MCF 10A (cell line): ENCODE measurements around the gene RNF31. TPM values are rescaled to one million over a fixed set of nuclear protein-coding genes. Genes with fewer than 3 reads are reported as not detected.
A peak's percentile ranks its signal among the peaks of the same experiment; 100 is the strongest.

Experiments used
- BruUV-seq: library from RNA; stranded (reverse); fragments of 400-500 nt; replicated peaks from 2 replicates; lab custom pipeline; 2021; lab: Mats Ljungman, UMichigan
- CTCF ChIA-PET: fragments of 300-600 bp; sonication (Branson Sonifier 250); formaldehyde crosslinking; extraction: SDS; loops from one replicate; lab custom pipeline; 2021; ENCODE audit warnings: antibody characterized with exemption, inconsistent platforms; lab: Yijun Ruan, JAX
- POLR2A ChIA-PET: fragments of 300-600, 350-650 bp; sonication (Branson Sonifier 250); formaldehyde crosslinking; extraction: SDS; loops from one replicate; lab custom pipeline; 2020; ENCODE audit warnings: antibody characterized with exemption, inconsistent platforms; lab: Yijun Ruan, JAX
- DNase-seq: peaks from one replicate; pipeline ENCODE4 v3.0.0-alpha.2; 2018; ENCODE audit not compliant: unreplicated experiment
- H3K27ac Mint-ChIP-seq: one replicate; pipeline ENCODE4 v1.8.0; 2022; ENCODE audit warnings: mild to moderate bottlenecking, low read depth, mixed read lengths; ENCODE audit not compliant: unreplicated experiment
- H3K27me3 Mint-ChIP-seq: one replicate; pipeline ENCODE4 v1.8.0; 2022; ENCODE audit warnings: mixed read lengths; ENCODE audit not compliant: insufficient read depth, unreplicated experiment
- H3K36me3 Mint-ChIP-seq: one replicate; pipeline ENCODE4 v1.8.0; 2022; ENCODE audit warnings: mild to moderate bottlenecking, moderate library complexity, mixed read lengths; ENCODE audit not compliant: insufficient read depth, unreplicated experiment
- H3K4me1 Mint-ChIP-seq: one replicate; pipeline ENCODE4 v1.8.0; 2022; ENCODE audit warnings: mixed read lengths; ENCODE audit not compliant: insufficient read depth, unreplicated experiment
- H3K4me3 Mint-ChIP-seq: one replicate; pipeline ENCODE4 v1.8.0; 2022; ENCODE audit warnings: mild to moderate bottlenecking, moderate library complexity, mixed read lengths; ENCODE audit not compliant: unreplicated experiment
- H3K9me3 Mint-ChIP-seq: one replicate; pipeline ENCODE4 v1.8.0; 2022; ENCODE audit warnings: mixed read lengths; ENCODE audit not compliant: unreplicated experiment
- CTCF ChIP-seq: fragments of 200-600 bp; IDR thresholded peaks from one replicate; pipeline ENCODE4 v1.8.0; 2022; ENCODE audit warnings: antibody characterized with exemption, mild to moderate bottlenecking; ENCODE audit not compliant: unreplicated experiment
- intact Hi-C: fragments of 100-400 bp; cut with micrococcal nuclease; formaldehyde crosslinking; loops from 2 replicates; pipeline ENCODE4 v1.14.1; 2022
- total RNA-seq: library from RNA; stranded (reverse); gene quantifications from 2 replicates; pipeline ENCODE4 v1.2.3, GENCODE V29; 2022

RNF31 gene
- total RNA-seq, 1 experiment from 2014 or later: 67.4 TPM

- ChIA-PET POLR2A (interaction anchor here (0.6 to 4.0 kb wide), 22 partner anchors 9 to 867 kb away, joined by 3 to 27 read pairs (median 4); partner anchors contain the start of genes CHMP4A, CIDEB, DCAF11 and EMC9), CTCF (interaction anchor here (0.6 to 7.0 kb wide), 8 partner anchors 9 to 122 kb away, joined by 3 to 51 read pairs (median 3); partner anchors contain the start of genes IRF9, LTB4R2 and REC8)
- H3K36me3 Mint-ChIP-seq: peaks cover 60% of the 10 kb centered on the region
- DNase-seq: peak; percentile 97
- intact Hi-C loops: loop anchor here (2.0 kb wide), 1 partner anchor 24 kb away; the partner anchor contains the start of gene CHMP4A
- no peaks in the 10 kb centered on the region for H3K27me3 Mint-ChIP-seq
- no peaks in the 10 kb centered on the region for H3K9me3 Mint-ChIP-seq
- TF ChIP-seq CTCF: no peak
- peak within 1 kb of the TSS; percentile 81 for H3K4me3 Mint-ChIP-seq
- H3K27ac Mint-ChIP-seq: peak within 1 kb of the TSS; percentile 84
- peaks cover 12% of the 10 kb centered on the region for H3K4me1 Mint-ChIP-seq
- TSS peak; percentile 56 for BruUV-seq
Measured at GRCh38 chr14:24188251-24189058, 41.2 kb downstream of the RNF31 start, which contains the start of gene IPO4. Gene IPO4, minus strand, starts transcription at chr14:24188816. Its CDS starts 29 bp downstream, at chr14:24188787.

GRCh38 chr14:24189059-24189375 is 41.7 kb downstream of the RNF31 start:
- no peak for TF ChIP-seq CTCF
- H3K4me3 Mint-ChIP-seq: peak overlapping the region; percentile 81
- POLR2A ChIA-PET: interaction anchor here (0.6 to 4.0 kb wide), 22 partner anchors 9 to 868 kb away, joined by 3 to 27 read pairs (median 4); partner anchors contain the start of genes CHMP4A, CIDEB, DCAF11 and EMC9
- peaks cover 15% of the 10 kb centered on the region for H3K4me1 Mint-ChIP-seq
- H3K9me3 Mint-ChIP-seq: no peaks in the 10 kb centered on the region
- peaks cover 61% of the 10 kb centered on the region for H3K36me3 Mint-ChIP-seq
- no peaks in the 10 kb centered on the region for H3K27me3 Mint-ChIP-seq
- no peak for DNase-seq
- intact Hi-C loops: loop anchor here (2.0 kb wide), 1 partner anchor 24 kb away; the partner anchor contains the start of gene CHMP4A
- peak overlapping the region; percentile 84 for H3K27ac Mint-ChIP-seq
- no TSS peak for BruUV-seq
- CTCF ChIA-PET: interaction anchor here (0.6 to 7.0 kb wide), 7 partner anchors 10 to 121 kb away, joined by 3 to 51 read pairs (median 3); partner anchors contain the start of genes IRF9, LTB4R2 and REC8

GRCh38 chr14:24189460-24189859 is 42.2 kb downstream of the RNF31 start:
- H3K9me3 Mint-ChIP-seq: no peaks in the 10 kb centered on the region
- POLR2A ChIA-PET: interaction anchor here (0.5 to 4.0 kb wide), 23 partner anchors 10 to 855 kb away, joined by 3 to 27 read pairs (median 4); partner anchors contain the start of genes CHMP4A, DCAF11, EMC9 and GMPR2
- CTCF ChIA-PET: interaction anchor here (0.7 to 7.0 kb wide), 4 partner anchors 10 to 120 kb away, joined by 3 to 51 read pairs (median 4); partner anchors contain the start of gene IRF9
- H3K27ac Mint-ChIP-seq: no peak overlapping the region
- intact Hi-C loops: loop anchor here (2.0 kb wide), 1 partner anchor 23 kb away; the partner anchor contains the start of gene CHMP4A
- no peaks in the 10 kb centered on the region for H3K27me3 Mint-ChIP-seq
- no peak overlapping the region for H3K4me3 Mint-ChIP-seq
- BruUV-seq: no TSS peak
- peaks cover 63% of the 10 kb centered on the region for H3K36me3 Mint-ChIP-seq
- TF ChIP-seq CTCF: no peak
- peaks cover 18% of the 10 kb centered on the region for H3K4me1 Mint-ChIP-seq
- no peak for DNase-seq

- DNase-seq: no peak
- no peaks in the 10 kb centered on the region for H3K9me3 Mint-ChIP-seq
- intact Hi-C loops: no loop called here
- H3K27ac Mint-ChIP-seq: no peak overlapping the region
- ChIA-PET CTCF (no interaction called here), POLR2A (interaction anchor here (0.8 to 3.7 kb wide), 2 partner anchors 22 to 80 kb away, joined by 3 to 27 read pairs; partner anchors contain the start of gene CHMP4A)
- no TSS peak for BruUV-seq
- H3K4me1 Mint-ChIP-seq: peaks cover 18% of the 10 kb centered on the region
- no peak overlapping the region for H3K4me3 Mint-ChIP-seq
- no peaks in the 10 kb centered on the region for H3K27me3 Mint-ChIP-seq
- TF ChIP-seq CTCF: no peak
- peaks cover 57% of the 10 kb centered on the region for H3K36me3 Mint-ChIP-seq
Measured at GRCh38 chr14:24190416-24190815, 43.1 kb downstream of the RNF31 start.
